ENCODE measurements around the gene CARS1.

Gene CARS1

DNA sequence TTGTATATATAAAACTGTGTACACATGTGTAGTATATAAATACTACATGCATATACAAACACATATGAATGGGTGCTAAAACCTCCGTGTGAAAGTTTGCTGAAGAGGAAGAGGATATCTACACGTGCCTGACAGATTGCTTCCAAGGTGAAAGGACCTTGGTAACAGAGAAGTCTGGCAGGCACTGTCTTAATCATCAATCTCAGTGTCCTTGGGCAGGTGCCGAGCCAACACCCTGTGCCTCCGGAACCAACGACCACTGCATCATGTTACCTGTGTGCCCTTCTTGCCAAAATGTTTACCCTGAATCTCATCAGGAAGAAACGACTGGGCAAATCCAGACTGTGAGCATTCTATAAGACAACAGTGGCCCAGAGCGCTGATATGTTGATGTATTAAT is 80.1 kb downstream of the CARS1 start:
- peaks cover 64% of the 10 kb centered on the region for H3K36me3 ChIP-seq (ENCODE audit: insufficient read depth, low read length)
- H3K4me2 ChIP-seq (ENCODE audit: low read length), result no peak overlapping the region
- H3K9ac ChIP-seq (ENCODE audit: low read depth, low read length), result no peak overlapping the region
- H3K27me3 ChIP-seq (ENCODE audit: control insufficient read depth, insufficient read depth, low read length), result no peaks in the 10 kb centered on the region
- H3K4me1 ChIP-seq (ENCODE audit: control insufficient read depth, insufficient read depth, low read length), result no peaks in the 10 kb centered on the region
- H3K4me3 ChIP-seq (ENCODE audit: low read length), result no peak overlapping the region
- H3K9me3 ChIP-seq (replicated peaks; ENCODE audit: low read length), result no peaks in the 10 kb centered on the region

GRCh38 chr11:2976294-2977063 is 80.7 kb downstream of the CARS1 start:
- no peak overlapping the region for H3K4me2 ChIP-seq (ENCODE audit: low read length)
- no peak overlapping the region for H3K4me3 ChIP-seq (ENCODE audit: low read length)
- no peaks in the 10 kb centered on the region for H3K27me3 ChIP-seq (ENCODE audit: control insufficient read depth, insufficient read depth, low read length)
- H3K36me3 ChIP-seq (ENCODE audit: insufficient read depth, low read length), result peaks cover 71% of the 10 kb centered on the region
- no peaks in the 10 kb centered on the region for H3K9me3 ChIP-seq (replicated peaks; ENCODE audit: low read length)
- no peak overlapping the region for H3K9ac ChIP-seq (ENCODE audit: low read depth, low read length)
- no peaks in the 10 kb centered on the region for H3K4me1 ChIP-seq (ENCODE audit: control insufficient read depth, insufficient read depth, low read length)

- H3K4me3 ChIP-seq (ENCODE audit: low read length), result no peak overlapping the region
- H3K36me3 ChIP-seq (ENCODE audit: insufficient read depth, low read length), result peaks cover 78% of the 10 kb centered on the region
- no peaks in the 10 kb centered on the region for H3K4me1 ChIP-seq (ENCODE audit: control insufficient read depth, insufficient read depth, low read length)
- no peak overlapping the region for H3K9ac ChIP-seq (ENCODE audit: low read depth, low read length)
- H3K9me3 ChIP-seq (replicated peaks; ENCODE audit: low read length), result no peaks in the 10 kb centered on the region
- no peak overlapping the region for H3K4me2 ChIP-seq (ENCODE audit: low read length)
- no peaks in the 10 kb centered on the region for H3K27me3 ChIP-seq (ENCODE audit: control insufficient read depth, insufficient read depth, low read length)
These were observed 81.6 kb downstream of the CARS1 start for GRCh38 chr11:2975594-2975993.

- no peaks in the 10 kb centered on the region for H3K9me3 ChIP-seq (replicated peaks; ENCODE audit: low read length)
- H3K4me1 ChIP-seq (ENCODE audit: control insufficient read depth, insufficient read depth, low read length), result no peaks in the 10 kb centered on the region
- H3K27me3 ChIP-seq (ENCODE audit: control insufficient read depth, insufficient read depth, low read length), result no peaks in the 10 kb centered on the region
- H3K36me3 ChIP-seq (ENCODE audit: insufficient read depth, low read length), result peaks cover 91% of the 10 kb centered on the region
- no peak overlapping the region for H3K4me3 ChIP-seq (ENCODE audit: low read length)
- no peak overlapping the region for H3K9ac ChIP-seq (ENCODE audit: low read depth, low read length)
- no peak overlapping the region for H3K4me2 ChIP-seq (ENCODE audit: low read length)
These were observed 83.0 kb downstream of the CARS1 start for GRCh38 chr11:2974272-2974671.

- H3K36me3 ChIP-seq (ENCODE audit: insufficient read depth, low read length), result peaks cover 94% of the 10 kb centered on the region
These were observed 88.8 kb downstream of the CARS1 start for GRCh38 chr11:2968341-2968900.

GRCh38 chr11:2964782-2965181 is 92.4 kb downstream of the CARS1 start:
- H3K36me3 ChIP-seq (ENCODE audit: insufficient read depth, low read length), result peaks cover 86% of the 10 kb centered on the region
- no peak overlapping the region for H3K4me3 ChIP-seq (ENCODE audit: low read length)
- no peaks in the 10 kb centered on the region for H3K9me3 ChIP-seq (replicated peaks; ENCODE audit: low read length)
- no peaks in the 10 kb centered on the region for H3K27me3 ChIP-seq (ENCODE audit: control insufficient read depth, insufficient read depth, low read length)
- no peak overlapping the region for H3K4me2 ChIP-seq (ENCODE audit: low read length)
- H3K9ac ChIP-seq (ENCODE audit: low read depth, low read length), result no peak overlapping the region
- no peaks in the 10 kb centered on the region for H3K4me1 ChIP-seq (ENCODE audit: control insufficient read depth, insufficient read depth, low read length)

More at GRCh38 chr11:2968341-2968900, 88.8 kb downstream of the CARS1 start:
- Histone ChIP-seq H3K4me2 (ENCODE audit: low read length) (no peak overlapping the region), H3K9me3 (replicated peaks; ENCODE audit: low read length) (no peaks in the 10 kb centered on the region), H3K4me3 (ENCODE audit: low read length) (no peak overlapping the region), H3K4me1 (ENCODE audit: control insufficient read depth, insufficient read depth, low read length) (no peaks in the 10 kb centered on the region), H3K27me3 (ENCODE audit: control insufficient read depth, insufficient read depth, low read length) (no peaks in the 10 kb centered on the region), H3K9ac (ENCODE audit: low read depth, low read length) (no peak overlapping the region)

DNA sequence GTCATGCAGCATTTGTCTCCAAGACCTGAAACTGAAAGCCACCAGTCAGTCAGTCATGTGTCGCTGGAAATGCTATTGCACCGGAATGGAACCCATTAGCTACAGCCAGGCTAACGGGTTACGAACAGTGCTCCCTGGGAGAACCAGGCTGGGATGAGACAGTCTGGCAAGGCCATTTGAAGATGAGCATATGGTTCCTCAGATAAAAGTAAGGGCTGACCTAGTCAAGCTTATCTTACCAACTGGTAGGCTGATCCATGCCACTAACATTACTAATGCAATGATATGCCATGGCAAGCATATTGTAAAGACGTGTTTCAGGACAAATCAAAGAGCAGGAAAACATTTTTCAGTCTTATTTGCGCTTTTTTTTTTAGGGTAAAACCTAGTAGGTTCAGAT is 93.5 kb downstream of the CARS1 start:
- H3K9ac ChIP-seq (ENCODE audit: low read depth, low read length), result no peak overlapping the region
- no peak overlapping the region for H3K4me2 ChIP-seq (ENCODE audit: low read length)
- H3K4me3 ChIP-seq (ENCODE audit: low read length), result no peak overlapping the region
- peaks cover 83% of the 10 kb centered on the region for H3K36me3 ChIP-seq (ENCODE audit: insufficient read depth, low read length)
- no peaks in the 10 kb centered on the region for H3K27me3 ChIP-seq (ENCODE audit: control insufficient read depth, insufficient read depth, low read length)
- H3K9me3 ChIP-seq (replicated peaks; ENCODE audit: low read length), result no peaks in the 10 kb centered on the region
- no peaks in the 10 kb centered on the region for H3K4me1 ChIP-seq (ENCODE audit: control insufficient read depth, insufficient read depth, low read length)

GRCh38 chr11:2963112-2963754 is 94.0 kb downstream of the CARS1 start:
- peaks cover 83% of the 10 kb centered on the region for H3K36me3 ChIP-seq (ENCODE audit: insufficient read depth, low read length)
- H3K4me3 ChIP-seq (ENCODE audit: low read length), result no peak overlapping the region
- no peaks in the 10 kb centered on the region for H3K27me3 ChIP-seq (ENCODE audit: control insufficient read depth, insufficient read depth, low read length)
- H3K4me1 ChIP-seq (ENCODE audit: control insufficient read depth, insufficient read depth, low read length), result no peaks in the 10 kb centered on the region
- no peaks in the 10 kb centered on the region for H3K9me3 ChIP-seq (replicated peaks; ENCODE audit: low read length)
- no peak overlapping the region for H3K9ac ChIP-seq (ENCODE audit: low read depth, low read length)
- no peak overlapping the region for H3K4me2 ChIP-seq (ENCODE audit: low read length)

DNA sequence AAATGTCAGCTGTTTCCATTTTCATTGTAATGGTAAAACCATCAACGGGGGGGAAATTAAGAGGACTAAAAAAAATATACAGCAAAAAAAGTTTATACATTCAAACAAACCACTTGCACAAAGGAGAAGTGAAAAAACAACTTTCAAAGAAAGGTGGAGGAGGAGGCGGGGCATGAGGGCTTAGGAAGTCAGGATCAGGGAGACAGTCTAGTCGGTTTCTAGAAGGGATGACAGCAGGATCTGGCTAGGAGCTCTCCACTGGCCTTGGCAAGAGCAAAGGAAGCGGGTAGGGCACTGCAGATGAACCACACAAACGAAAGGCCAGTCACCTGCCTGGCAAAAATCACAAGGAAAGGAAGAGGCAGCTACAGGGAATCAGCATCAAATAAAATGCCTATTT is 96.1 kb downstream of the CARS1 start:
- no peaks in the 10 kb centered on the region for H3K4me1 ChIP-seq (ENCODE audit: control insufficient read depth, insufficient read depth, low read length)

DNA sequence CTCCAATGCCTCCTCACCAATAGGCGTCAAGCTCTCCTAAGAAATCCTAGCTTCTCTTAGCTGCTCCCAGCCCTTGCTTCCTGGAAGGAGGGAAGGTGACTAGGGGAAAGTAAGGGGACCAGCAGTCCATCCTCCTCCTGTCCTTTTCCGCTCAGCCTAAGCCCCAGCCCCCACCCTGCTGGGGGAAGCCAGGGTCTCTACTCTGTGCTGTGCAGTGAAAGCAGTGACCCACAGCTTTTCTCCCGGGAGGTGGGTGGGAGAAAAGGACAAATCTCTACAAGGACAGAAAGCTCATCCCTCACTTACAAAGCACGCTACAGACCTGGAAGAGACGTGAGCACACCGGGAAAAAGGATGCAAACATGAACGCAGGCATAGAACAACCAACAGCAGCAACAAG is 97.1 kb downstream of the CARS1 start:
- peaks cover 80% of the 10 kb centered on the region for H3K36me3 ChIP-seq (ENCODE audit: insufficient read depth, low read length)
- no peak overlapping the region for H3K4me2 ChIP-seq (ENCODE audit: low read length)
- H3K4me1 ChIP-seq (ENCODE audit: control insufficient read depth, insufficient read depth, low read length), result no peaks in the 10 kb centered on the region
- H3K9ac ChIP-seq (ENCODE audit: low read depth, low read length), result no peak overlapping the region
- H3K4me3 ChIP-seq (ENCODE audit: low read length), result no peak overlapping the region
- no peaks in the 10 kb centered on the region for H3K27me3 ChIP-seq (ENCODE audit: control insufficient read depth, insufficient read depth, low read length)
- no peaks in the 10 kb centered on the region for H3K9me3 ChIP-seq (replicated peaks; ENCODE audit: low read length)

More for the DNA sequence above, 96.1 kb downstream of the CARS1 start:
- H3K27me3 ChIP-seq (ENCODE audit: control insufficient read depth, insufficient read depth, low read length), result no peaks in the 10 kb centered on the region
- peaks cover 82% of the 10 kb centered on the region for H3K36me3 ChIP-seq (ENCODE audit: insufficient read depth, low read length)
- H3K9me3 ChIP-seq (replicated peaks; ENCODE audit: low read length), result no peaks in the 10 kb centered on the region
- H3K4me2 ChIP-seq (ENCODE audit: low read length), result no peak overlapping the region
- H3K4me3 ChIP-seq (ENCODE audit: low read length), result no peak overlapping the region
- no peak overlapping the region for H3K9ac ChIP-seq (ENCODE audit: low read depth, low read length)

GRCh38 chr11:2958251-2958650 is 99.0 kb downstream of the CARS1 start:
- H3K27me3 ChIP-seq (ENCODE audit: control insufficient read depth, insufficient read depth, low read length), result no peaks in the 10 kb centered on the region
- H3K4me1 ChIP-seq (ENCODE audit: control insufficient read depth, insufficient read depth, low read length), result no peaks in the 10 kb centered on the region
- H3K4me2 ChIP-seq (ENCODE audit: low read length), result no peak overlapping the region
- peaks cover 80% of the 10 kb centered on the region for H3K36me3 ChIP-seq (ENCODE audit: insufficient read depth, low read length)
- H3K9ac ChIP-seq (ENCODE audit: low read depth, low read length), result no peak overlapping the region
- no peaks in the 10 kb centered on the region for H3K9me3 ChIP-seq (replicated peaks; ENCODE audit: low read length)
- H3K4me3 ChIP-seq (ENCODE audit: low read length), result no peak overlapping the region
